HPDE6-E6E7 (cell line): ENCODE results near the gene CEP68.
"Not testable (repeated sequence)": the region's sequence is repeated elsewhere in the genome, so short reads cannot be mapped to it uniquely, and the experiment has no call there.

ENCODE experiments used
- DNase-seq: peaks from one replicate; pipeline ENCODE4 v3.0.0; 2011; ENCODE audit warnings: missing footprints; ENCODE audit errors: extremely low spot score

The CEP68 gene

DNA sequence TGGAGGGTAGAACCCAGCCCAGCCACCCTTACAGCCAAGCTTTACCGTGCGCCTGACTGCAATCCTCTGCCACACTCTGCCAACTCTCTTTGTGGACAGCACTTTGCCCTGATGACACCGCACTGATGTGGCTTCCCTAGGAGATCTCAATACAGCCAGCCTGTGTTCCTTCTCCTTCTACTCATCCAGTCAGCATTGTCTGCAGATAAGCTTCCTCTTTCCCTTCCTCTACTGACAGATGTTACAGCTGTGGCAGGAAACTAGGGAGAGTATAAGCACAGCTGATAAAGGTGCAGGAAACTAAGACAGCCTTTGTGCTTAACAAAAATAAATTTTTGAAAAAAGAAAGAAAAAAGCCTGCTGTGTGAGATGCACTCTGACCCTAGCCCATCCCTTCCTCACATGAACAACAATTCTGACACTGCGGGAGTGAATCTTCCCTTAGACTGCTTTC, 25.0 kb downstream of the CEP68 start:
- no peak for DNase-seq

DNA sequence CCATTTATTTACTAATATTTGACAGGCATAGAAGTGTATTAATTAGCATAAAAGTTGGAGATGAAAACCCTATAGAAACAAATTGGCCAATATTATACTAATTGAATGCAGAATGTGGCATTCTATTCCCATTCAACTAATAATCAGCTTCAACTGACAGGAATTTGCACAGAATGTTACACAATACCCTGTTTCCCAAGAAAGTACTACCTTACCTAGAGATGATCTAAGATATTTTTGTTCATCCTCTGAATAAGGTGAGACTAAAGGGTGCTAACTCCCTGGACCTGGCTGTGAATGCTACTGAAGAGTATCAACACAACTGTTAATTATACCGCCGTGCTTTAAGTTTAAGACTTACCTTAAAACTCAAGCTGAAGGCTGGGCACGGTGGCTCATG, 28.9 kb downstream of the CEP68 start:
- DNase-seq = no peak

DNA sequence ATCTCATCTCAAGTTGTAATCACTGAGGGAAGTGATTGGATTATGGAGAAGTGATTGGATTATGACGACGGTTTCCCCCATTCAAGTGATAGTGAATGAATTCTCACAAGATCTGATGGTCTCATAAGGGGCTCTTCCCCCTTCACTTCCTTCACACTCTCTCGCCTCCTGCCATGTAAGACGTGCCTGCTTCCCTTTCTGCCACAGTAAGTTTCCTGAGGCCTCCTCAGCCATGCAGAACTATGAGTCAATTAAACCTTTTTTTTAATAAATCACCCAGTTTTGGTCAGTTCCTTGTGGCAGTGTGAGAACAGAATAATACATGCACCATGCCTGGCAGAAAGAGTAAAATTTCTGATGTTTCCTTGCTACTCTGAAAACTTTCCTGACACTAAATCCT, 36.6 kb downstream of the CEP68 start:
- DNase-seq = no peak

DNA sequence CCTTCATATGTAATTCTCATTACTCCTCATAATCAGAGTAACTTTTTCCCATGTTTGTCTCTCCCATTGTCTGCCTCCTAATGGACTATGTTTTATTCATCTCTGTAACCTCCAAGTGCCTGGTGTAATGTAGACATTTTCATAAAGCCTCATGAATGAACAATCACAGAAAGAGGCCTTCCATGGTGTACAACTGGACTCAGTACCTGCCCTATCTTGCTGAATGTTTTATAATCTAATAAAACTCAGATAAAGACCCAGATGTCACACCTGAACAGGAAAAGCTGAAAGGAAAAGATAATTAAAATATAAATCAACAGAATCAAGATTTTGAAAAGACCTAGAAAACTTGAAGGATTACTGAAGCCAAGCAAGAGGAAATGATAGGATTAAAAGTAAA, 37.0 kb downstream of the CEP68 start:
- DNase-seq = no peak

DNA sequence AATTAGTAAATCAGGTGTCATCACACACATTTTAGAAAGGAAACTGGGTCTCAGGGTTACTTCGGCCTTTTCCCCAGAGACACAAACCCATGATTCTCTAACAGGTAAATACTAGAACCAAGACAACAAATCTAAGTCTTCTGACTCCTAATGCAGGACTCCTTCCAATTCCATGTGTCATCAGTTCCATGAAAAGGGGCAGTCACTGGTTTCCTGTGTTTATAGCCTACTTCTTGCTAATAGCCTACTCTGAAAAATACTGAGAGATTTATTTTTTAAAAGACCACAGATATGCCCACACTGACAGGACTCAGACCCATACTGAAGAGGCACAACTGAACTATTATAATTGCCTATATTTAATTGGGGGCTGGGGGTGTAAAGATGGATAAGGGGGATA, 40.7 kb downstream of the CEP68 start:
- DNase-seq = no peak

DNA sequence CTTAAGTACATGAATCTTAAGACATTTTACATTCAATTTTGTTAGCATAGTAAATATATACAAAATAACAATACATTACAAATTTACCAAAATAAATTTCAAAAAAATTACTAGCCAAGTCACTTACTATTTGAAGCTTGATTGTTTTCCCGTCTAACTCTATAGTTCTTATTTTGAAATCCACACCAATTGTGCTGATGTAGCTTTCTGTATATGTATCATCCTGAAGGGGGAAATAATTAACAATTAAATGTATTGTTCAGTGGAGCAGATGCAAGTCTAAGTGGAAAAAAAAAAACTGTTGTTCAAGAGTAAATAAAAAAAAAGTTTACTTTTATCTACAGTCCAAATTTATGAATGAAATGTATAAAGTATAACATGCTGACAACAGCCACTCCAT, 41.6 kb downstream of the CEP68 start:
- DNase-seq = no peak

DNA sequence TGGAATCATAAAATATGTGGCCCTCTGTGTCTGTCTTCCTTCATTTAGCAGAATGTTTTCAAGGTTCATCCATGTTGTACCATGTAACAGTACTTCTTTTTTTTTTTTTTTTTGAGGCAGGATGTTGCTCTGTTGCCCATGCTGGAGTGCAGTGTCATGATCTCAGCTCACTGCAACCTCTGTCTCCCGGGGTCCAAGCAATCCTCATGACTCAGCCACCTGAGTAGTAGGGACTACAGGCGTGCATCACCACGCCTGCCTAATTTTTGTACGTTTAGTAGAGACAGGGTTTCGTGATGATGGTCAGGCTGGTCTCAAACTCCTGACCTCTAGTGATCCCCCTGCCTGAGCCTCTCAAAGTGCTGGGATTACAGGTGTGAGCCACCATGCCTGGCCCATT, 42.5 kb downstream of the CEP68 start:
- no peak for DNase-seq

DNA sequence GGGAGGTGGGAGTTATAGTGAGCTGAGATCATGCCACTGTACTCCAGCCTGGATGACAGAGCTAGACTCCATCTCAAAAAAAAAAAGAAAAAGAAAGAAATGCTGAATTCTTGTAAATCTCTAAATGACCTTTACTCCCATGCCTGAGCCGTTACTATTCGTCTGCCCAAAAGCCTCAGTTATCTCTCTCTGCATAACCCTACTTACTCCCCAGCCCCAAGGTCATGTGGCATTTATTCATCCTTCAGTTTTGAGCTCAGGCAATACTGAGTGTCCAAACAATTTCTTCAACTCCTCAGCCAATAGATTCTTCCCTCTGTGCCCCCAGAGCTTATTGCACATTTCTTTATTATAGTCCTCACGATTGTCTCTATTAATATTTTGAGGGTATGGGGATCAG, 44.9 kb downstream of the CEP68 start:
- DNase-seq = no peak

DNA sequence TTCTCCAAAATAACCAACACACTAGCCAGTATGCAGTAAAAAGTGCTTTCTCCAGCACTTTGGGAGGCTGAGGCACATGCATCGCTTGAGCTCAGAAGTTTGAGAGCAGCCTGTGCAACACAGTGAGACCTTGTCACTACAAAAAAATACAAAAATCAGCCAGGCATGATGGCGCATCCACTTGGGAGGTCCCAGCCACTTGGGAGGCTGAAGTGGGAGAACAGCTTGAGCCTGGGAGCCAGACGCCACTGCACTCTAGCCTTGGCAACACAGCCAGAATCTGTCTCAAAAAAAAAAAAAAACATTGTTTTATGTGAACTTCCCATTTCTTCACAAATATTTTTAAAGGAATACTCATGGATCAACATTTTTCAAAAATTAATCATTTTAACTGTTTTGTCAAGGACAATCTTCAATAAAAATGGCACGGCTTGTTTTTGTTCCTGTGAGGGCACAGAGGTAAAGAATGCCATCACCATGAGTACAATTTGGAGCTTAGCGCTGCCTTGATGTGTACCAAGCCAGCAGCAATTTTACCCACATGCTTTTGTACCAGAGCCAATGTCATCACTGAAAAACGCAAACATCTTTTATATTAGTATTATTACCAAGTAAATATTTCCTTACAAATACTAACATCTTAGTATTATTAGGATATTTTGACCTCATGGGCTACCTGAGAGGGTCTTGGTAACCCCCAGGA, 46.9 kb downstream of the CEP68 start:
- DNase-seq = no peak

DNA sequence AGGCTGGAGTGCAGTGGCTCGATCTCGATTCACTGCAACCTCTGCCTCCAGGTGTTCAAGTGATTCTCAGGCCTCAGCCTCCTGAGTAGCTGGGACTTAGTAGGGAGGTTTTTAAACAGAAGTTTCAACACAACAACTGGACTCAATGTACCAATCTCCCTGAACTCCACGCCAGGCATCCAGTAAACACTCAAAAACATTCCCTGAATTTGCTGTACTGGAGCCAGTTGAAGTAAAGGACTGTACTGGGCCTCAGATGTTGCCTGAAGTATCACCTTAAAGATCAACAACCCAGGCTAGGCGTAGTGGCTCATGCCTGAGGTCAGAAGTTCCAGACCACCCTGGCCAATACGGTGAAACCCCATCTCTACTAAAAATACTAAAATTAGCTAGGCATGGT, 51.3 kb downstream of the CEP68 start:
- no peak for DNase-seq

DNA sequence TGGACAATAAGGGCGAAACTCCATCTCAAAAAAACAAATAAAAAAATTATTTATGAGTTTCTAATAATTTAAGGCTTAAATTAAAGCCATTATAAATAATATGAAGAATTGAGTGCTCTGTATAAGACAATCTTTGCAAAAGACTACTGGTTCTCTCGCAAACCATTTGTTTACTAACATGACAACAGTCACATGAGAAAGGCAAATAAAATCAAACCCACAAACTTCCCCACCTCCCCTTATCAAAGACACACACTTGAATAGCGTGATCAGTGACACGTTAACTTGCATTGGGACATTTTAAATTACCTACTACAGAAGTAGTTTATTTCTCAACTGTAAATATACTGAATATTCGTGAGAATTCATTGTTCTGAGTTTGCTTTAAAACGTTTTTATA, 52.6 kb downstream of the CEP68 start:
- DNase-seq = no peak

DNA sequence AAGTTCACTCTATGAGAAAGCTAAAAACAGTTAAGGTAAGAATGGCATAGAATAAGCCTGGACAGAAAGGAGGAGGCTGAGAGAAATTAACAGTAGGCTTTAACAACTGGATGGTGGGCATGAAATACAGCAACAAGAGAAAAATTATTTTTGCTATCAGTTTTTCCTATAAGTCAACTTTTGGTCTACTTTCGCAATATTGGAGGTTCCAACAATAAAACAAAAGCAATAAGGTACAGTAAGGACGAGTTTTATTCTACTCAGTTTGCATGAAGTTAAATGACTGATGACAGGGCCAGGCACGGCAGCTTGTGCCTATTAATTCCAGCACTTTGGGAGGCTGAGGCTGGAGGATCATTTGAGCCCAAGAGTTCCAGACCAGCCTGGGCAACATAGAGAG, 56.4 kb downstream of the CEP68 start:
- DNase-seq = no peak

DNA sequence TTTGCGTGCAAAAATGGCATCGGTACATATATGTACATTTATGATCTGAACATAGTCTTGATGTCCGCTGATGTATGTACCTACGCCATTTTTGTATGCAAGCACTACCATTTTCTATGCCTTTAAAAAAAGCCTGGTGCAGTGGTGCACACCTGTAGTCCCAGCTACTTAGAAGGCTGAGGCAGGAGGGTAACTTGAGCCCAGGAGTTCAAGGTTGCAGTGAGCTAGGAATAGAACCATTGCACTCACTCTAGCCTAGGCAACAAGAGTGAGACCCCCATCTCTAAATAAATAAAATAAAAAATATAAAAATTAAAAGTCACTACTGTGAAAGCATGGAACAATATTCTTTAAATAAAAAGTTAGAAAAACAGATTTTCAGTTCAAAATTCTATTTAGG, 57.0 kb downstream of the CEP68 start:
- no peak for DNase-seq

DNA sequence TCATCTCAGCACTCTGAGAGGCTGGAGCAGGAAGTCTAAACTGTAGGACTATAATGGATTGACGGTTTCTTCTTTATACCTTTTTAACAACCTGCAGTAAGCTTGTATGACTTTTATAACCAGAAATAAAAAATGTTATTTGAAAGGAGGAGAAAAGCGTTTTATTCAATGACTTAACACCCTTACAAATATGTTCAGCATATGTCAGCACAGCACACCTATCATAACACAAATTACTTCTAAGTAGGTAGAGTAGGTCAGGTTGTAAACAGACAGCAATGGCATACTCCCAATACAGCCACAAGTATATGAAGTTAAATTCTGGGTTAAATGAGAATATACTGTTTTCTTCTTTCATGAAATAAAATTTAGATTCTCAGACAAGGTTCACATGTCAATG, 57.6 kb downstream of the CEP68 start:
- DNase-seq = no peak

DNA sequence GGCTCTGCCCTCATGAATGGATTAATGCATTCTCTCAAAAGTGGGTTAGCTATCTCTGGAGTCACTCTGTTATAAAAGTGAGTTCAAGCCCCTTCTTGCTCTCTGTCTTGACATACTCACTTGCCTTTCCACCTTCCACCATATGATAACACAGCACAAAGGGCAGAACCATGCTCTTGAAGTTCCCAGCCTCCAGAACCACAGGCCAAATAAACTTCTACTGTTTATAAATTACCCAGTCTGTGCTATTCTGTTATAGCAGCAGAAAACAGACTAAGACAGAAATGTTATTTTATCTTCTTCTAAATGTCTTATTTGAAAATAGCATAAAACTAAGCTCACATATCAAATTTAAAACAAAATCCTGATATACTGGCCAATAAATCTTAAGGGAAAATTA, 58.7 kb downstream of the CEP68 start:
- DNase-seq = no peak

DNA sequence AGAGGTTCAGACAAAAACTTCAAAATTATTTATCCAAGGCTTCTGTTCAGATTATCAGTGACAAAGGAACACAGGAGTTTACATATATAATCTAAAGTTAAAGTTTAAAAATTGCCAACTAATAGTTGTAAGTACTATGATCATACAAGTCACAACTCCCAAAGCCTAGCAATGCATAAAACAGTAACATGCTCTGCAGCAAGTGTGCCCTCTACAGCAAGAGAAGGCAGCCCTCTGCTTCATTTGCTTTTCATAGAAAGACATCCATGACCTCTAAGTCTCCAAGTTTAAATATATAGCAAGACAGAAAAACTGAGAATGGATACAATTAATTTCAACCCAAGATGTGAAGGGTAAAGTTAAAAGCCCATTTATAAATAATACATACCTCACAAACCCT, 60.4 kb downstream of the CEP68 start:
- DNase-seq = no peak

DNA sequence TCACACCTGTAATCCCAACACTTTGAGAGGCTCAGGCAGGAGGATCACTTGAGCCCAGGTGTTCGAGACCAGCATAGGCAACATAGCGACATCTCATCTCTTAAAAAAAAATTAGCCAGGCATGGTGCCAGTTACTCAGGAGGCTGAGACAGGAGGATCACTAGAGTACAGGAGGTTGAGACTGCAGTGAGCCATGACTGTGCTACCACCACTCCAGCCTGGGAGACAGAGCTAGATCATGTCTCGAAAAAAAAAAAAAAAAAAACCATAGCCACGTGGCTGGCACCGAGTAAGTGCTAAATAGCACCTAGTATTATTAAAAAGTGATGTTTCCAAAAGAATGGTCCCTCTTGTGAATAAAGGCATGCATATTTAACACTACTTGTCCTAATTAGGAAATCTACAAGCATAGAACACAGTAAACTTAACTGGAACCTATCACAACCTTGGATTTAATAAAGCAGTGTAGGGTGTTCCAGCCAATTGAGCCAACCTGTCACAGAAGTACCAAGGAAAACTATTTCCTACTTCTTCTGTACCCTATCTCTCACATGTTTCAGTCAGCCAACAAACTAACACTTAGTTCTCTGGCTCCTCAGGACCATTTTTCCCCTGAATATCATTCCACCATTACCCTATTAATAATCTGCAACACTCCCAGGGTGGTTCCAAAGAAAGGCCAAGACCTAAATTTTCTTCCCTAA, 64.9 kb downstream of the CEP68 start:
- DNase-seq = no peak

DNA sequence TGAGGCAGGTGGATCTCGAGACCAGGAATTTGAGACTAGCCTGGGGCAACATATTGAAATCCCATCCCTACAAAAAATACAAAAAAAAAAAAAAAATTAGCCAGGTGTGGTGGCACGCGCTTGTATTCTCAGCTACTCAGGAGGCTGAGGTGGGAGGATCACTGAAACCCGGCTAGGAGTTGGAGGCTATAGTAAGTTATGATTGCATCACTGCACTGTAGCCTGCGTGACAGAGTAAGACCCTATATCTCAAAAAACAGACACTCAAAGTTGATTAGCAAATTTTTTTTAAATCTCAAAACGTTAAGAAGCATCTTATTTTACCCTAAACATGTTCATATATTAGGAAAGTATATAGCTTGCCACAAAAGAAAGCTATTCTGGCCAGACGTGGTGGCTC, 66.1 kb downstream of the CEP68 start:
- DNase-seq = no peak

DNA sequence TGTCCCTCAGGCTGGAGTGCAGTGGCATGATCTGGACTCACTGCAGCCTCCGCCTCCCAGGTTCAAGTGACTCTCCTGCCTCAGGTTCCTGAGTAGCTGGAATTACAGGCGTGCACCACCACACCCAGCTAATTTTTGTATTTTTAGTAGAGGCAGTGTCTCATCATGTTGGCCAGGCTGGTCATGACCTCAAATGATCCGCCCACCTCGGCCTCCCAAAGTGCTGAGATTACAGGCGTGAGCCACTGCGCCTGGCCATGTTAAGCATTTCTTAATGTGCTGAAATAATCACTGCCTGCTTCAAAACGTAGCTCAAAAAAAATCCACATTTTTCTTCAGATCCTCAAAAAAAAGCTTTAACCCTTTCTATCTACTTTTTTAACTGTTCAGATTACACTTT, 69.2 kb downstream of the CEP68 start:
- DNase-seq = not testable (repeated sequence)

DNA sequence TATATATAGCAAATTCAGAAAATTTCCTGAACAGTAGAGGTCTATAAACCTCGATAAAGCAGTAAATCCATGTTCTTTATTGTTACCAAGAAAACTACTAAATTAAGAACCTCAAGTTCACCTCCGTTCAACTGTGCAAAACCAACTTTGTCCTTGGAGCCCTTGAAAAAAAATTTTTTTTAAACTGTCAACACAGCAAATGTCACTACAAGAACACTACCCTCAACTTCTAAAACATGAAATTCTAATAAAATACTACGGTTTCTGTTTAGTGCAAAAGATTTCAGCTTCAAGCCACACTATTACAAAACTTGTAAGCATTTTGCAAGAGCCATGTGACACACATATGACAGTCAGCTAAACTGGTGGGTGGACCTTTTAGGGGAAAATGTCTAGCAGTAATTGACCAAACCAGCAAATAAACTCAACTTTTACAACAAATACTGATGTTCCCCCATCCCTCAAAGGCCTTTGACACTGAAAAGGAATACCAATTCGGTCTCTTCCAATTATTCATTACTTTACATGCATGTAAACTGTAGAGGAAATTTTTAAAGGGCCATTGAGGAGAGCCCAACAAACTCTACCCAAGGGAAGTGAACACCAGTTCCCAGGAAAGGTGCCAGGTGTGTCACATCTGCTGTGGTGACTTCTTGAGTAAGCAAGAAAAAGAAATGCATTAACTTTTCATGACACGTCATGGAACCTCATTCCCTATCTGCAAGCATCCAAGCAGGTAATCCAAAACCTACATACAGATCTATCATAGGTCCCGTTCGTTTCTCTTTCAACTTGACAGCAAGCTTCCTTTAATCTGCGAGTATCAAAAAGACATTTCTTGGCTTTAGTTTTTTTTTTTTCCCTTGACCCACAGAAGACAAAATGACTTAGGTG, 72.3 kb downstream of the CEP68 start:
- no peak for DNase-seq

DNA sequence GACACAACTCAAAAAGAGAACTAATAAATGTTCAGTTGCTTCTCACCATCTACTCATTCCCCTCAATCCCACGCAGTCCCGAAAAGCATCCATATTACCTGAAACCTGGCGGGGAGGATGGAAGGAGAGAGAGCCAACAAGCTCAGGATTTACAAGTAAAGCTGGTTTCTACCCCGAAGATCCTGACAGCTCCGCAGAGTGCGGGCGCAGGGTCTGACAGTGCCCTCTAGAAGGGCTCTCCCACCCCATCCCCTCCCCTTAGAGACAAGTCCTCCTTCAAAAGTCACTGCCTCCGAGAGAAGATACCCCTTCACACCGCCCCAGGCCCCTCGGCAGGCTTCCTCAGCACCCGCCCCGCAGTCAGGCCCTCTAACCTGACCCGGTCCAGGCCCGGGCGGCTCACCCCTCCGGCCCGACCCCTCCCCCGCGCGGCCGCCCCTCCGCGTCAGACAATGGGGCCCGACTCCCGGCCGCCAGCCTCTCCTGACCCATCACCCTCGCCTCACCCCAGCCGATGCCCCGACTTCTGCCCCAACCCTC, 73.1 kb downstream of the CEP68 start:
- peak; percentile 14 for DNase-seq
